MM.1S (cell line): ENCODE measurements around the gene SPATA22.
"Not testable (repeated sequence)": the region's sequence is repeated elsewhere in the genome, so short reads cannot be mapped to it uniquely, and the experiment has no call there.

Experiments used
- EZH2 ChIP-seq: fragments of 300-600 bp; sonication (generic); optimal IDR thresholded peaks from 2 replicates; pipeline ENCODE3; 2017; ENCODE audit warnings: low read depth, mild to moderate bottlenecking, antibody characterized with exemption, low read length, mixed read lengths
- EZH2phosphoT487 ChIP-seq: fragments of 300-600 bp; sonication (generic); IDR thresholded peaks from 2 replicates; pipeline ENCODE4 v1.6.1; 2018; ENCODE audit warnings: antibody characterized with exemption, low read length
- TF ChIP-seq, protein P1 (sequence below): fragments of 300-600 bp; sonication (generic); IDR thresholded peaks from 2 replicates; pipeline ENCODE4 v1.5.1; 2016; ENCODE audit warnings: antibody characterized with exemption, low read length, mixed read lengths

DNA sequence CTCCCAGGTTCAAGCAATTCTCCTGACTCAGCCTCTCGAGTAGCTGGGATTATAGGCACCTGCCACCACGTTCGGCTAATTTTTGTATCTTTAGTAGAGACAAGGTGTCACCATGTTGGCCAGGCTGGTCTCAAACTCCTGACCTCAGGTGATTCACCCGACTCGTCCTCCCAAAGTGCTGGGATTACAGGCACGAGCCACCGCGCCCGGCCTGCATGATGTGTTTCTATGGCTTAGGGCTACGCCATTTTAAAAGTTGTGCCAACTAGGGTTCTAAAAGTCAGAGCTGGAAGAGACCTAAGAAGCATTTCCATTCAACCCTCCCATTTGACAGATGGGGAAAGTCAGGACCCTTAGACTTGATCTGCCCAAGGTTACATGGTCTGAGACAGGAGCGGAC lies 42.5 kb upstream of the SPATA22 start:
- TF ChIP-seq, protein P1, sequence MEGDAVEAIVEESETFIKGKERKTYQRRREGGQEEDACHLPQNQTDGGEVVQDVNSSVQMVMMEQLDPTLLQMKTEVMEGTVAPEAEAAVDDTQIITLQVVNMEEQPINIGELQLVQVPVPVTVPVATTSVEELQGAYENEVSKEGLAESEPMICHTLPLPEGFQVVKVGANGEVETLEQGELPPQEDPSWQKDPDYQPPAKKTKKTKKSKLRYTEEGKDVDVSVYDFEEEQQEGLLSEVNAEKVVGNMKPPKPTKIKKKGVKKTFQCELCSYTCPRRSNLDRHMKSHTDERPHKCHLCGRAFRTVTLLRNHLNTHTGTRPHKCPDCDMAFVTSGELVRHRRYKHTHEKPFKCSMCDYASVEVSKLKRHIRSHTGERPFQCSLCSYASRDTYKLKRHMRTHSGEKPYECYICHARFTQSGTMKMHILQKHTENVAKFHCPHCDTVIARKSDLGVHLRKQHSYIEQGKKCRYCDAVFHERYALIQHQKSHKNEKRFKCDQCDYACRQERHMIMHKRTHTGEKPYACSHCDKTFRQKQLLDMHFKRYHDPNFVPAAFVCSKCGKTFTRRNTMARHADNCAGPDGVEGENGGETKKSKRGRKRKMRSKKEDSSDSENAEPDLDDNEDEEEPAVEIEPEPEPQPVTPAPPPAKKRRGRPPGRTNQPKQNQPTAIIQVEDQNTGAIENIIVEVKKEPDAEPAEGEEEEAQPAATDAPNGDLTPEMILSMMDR, result not testable (repeated sequence)
- not testable (repeated sequence) for TF ChIP-seq EZH2phosphoT487, EZH2
